ENCODE data around the gene ATAD3C.
A peak's percentile ranks its signal among the peaks of the same experiment; 100 is the strongest.
"Not testable (repeated sequence)": the region's sequence is repeated elsewhere in the genome, so short reads cannot be mapped to it uniquely, and the experiment has no call there.

ATAD3C gene

DNA sequence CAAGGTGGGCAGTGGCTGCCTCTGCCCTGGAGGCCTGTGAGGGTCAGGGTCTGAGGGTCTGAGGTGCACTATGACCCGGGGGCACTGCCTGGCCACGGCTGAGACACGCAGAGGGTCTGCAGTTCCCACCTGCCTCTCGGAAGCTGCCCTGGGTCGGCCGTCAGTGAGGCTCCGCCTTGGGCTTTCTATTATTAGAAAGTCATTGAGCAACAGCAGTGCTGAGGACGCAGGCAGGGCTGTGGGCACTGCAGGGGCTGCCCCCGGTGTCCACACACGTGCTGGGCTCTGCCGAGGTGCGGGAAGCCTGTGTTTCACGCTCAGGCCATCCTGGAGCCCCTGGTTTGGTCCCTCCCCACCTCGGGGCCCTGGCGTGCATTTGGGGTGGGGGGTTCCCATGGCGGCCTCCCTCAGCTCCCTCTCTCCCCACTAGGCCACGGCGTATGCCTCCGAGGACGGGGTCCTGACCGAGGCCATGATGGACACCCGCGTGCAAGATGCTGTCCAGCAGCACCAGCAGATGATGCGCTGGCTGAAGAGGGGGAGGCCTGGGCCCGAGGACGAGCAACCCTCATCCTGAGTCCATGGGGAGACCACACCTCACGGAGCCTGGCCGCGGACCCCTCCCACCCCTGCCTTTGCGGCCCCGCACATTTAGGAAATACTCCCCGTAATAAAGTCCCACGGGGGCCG is 59.4 kb downstream of the ATAD3C start:
- DNase-seq: not testable (repeated sequence)

DNA sequence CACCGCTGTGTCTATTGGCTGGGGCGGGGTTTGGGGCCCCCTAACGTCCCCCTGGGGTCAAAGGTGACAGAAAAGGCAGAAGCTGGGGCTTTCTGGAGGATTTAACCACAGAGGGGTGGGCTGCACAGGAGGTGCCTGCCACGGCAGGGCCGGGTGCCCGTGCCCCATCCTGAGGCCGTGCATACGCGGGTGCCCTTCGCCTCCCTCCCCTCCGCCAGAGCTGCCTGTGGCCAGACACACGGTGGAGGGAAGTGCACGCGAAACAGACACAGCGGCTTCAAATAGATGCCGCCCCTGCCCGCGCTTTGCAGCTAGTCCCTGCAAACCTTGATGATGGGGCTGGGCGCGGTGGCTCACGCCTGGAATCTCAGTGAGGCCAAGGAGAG is 60.0 kb downstream of the ATAD3C start:
- DNase-seq: not testable (repeated sequence)

DNA sequence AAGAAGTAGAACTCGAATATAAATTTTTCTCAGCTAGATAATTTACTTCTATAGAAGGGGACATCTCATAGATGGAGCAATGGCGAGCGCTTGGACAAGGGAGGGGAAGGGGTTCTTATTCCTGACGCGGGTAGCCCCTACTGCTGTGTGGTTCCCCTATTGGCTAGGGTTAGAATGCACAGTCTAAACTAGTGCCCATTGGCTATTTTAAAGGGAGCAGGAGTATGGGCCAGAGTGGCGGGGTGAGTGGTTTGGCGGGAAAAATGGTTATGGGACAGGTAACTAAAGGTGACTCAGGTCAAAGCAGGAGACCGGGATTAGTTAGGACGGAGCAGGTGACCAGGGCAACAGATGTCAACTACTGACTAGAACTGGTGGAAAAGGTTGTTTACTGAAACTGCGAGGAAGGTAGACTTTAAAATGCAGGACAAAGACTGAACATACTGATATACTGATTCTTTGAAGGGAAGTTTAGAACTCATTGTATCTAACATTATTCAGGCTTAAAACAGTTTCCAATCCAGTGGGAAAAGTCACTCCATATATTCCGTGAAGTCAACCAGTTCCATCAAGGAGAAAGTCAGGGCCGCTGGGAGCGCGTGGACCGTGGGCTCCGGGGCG is 61.5 kb downstream of the ATAD3C start:
- peak; percentile 28 for DNase-seq

DNA sequence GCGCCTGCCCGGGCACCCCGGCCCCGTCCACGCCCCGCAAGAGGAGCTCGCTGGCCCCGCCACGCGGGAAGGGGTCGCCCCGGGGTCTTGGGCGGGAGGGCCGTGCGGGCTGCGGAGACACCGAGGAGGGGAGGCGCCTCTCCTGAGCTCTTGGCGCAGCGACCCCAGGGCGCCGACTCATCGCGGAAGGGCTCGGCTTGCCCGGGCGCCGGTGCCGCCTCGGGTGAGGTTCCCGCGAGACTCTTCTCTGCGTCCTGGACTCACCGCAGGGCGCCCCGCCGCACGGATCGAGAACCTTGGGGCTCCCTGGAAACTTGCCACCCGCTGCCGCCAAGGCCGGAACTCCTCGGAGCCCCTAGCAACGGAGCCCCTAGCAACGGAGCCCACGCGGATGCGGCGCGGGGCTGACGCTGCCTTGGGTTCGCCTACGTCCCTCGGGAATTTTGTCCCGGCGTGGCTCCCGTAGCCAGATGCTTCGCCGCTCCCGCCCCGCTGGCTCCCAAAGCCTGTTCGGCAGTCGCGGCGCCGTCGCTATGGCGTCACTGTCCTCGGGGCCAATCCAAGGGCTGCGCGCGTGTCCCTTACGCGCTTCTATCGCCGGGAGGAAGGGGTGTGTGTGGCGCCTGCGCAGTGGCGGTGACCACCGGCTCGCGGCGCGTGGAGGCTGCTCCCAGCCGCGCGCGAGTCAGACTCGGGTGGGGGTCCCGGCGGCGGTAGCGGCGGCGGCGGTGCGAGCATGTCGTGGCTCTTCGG is 62.2 kb downstream of the ATAD3C start, which contains the start of gene ATAD3A:
Gene ATAD3A, plus strand, starts transcription at position 630 of the 753 bp plus-strand sequence. Its CDS starts 107 bp downstream, at position 737.
- peak; percentile 94 for DNase-seq

DNA sequence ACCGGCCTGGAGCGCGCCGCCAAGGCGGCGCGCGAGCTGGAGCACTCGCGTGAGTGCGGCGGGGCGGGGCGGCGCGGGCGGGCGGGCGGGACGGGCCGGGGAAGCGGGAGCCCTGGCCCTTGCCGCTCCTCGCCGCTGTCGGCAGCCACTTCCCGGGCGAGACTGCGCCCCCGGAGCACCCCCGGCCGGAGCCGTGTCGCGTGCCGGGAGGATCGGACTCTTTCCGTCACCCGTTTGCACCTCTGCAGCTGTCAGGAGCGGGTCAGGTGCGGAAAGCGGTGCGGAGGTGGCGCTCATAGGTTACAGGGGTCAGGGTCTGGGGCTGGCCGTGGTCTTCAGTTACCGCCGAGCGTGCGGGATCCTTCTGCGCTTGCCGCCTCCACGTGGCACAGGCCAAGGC is 62.9 kb downstream of the ATAD3C start:
- not testable (repeated sequence) for DNase-seq

DNA sequence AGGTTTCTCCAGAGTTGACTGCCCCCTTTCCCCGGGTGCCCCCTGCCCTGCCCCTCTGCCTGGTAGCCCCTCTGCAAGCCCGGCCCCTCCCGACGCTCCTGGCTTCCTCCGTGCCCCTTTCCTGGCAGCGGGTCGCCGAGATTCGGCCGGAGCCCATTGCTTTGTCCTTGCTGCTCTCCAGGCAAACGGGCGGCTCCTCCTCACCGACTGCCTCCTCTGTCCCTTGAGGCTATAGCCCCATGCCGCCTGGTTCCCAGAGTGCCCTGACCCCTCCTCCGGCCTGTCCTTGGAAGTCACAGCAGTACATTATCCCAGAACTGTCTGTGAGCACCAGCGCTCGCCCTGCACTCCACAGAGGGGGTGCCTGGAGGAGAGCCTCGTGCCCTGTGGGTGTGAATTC is 64.2 kb downstream of the ATAD3C start:
- not testable (repeated sequence) for DNase-seq

DNA sequence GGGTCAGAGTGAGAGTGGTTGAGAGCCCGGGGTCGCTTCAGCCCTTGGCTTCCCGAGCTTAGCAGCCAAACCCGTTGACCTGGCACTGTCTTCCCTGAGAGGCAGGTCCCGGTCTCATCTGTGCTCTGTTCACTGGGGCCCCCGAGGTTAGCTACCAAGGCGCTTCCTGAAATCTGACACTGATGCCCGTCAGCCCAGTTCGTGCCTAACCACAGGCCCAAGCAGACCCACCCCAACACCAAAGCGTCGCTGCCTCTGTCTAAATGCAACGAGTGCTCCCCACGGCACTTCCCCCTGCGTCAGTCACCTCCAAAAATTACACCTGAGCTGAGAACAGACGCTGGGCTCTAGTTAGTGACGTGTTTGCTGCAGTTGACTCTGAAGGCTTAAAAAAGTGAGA is 64.9 kb downstream of the ATAD3C start:
- DNase-seq: not testable (repeated sequence)

DNA sequence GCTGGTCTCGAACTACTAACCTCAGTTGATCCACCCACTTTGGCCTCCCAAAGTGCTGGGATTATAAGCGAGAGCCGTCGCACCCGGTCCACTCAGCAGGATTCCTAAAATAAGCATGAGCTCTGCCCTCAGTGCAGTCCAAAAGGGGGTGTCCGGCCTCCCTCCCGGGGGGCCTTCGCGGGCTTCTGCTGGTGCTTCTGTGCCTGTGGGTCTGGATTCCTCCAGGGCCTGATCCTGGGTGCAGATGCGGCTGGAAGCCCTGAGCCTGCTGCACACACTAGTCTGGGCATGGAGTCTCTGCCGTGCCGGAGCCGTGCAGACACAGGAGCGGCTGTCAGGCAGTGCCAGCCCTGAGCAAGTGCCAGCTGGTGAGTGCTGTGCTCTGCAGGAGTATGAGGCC is 67.4 kb downstream of the ATAD3C start:
- DNase-seq: not testable (repeated sequence)

DNA sequence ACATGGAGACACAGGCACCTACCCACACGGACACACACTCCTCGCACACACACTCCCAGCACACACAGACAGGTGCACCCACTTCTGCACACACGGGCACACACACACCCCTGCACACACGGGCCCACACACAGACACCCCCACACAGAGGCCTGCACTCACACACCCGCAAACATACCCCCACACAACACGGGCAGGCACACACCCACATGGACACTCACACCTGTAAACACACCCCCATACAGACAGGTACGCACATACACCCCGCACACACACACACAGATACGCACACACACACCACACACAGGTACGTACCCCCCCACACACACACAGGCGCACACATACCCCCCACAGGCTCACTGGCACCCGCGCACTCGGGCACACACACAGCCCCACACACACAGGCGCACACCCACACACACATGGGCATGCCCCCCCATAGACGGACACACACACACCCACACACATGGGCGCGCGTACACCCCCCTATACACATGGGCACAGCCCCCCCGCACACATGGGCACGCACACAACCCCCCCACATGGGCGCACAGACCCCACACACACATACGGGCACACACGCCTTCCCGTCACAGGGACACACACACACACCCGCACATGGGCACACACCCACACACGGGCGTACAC is 68.6 kb downstream of the ATAD3C start:
- no peak for DNase-seq

DNA sequence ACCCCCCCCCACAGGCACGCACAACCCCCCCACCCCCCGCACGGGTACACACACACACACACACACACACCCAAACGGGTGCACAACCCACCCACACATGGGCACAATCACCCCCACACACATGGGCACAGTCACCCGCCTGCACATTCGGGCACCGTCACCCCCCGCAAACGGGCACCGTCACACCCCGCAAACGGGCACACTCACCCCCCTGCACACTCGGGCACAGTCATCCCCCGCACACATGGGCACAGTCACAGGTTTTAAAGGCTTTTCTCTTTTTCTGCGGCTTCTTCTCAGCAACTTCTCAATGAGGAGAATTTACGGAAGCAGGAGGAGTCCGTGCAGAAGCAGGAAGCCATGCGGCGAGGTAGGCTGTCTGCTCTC is 69.1 kb downstream of the ATAD3C start:
- DNase-seq: not testable (repeated sequence)
